HCT116 (cell line): ENCODE results near the gene OR6B2. TPM values are rescaled to one million over a fixed set of nuclear protein-coding genes. Genes with fewer than 3 reads are reported as not detected.

Experiments
- ATAC-seq: fragments of 200-7000 bp; cut with Tn5 transposase; 2 replicates; pipeline ENCODE4 v1.9.1; 2020; ENCODE audit warnings: mild to moderate bottlenecking, moderate library complexity
- BruUV-seq: library from RNA; stranded (reverse); fragments of 400-500 nt; replicated peaks from 2 replicates; lab custom pipeline; 2021; lab: Mats Ljungman, UMichigan
- CTCF ChIA-PET: fragments of 300-600 bp; sonication (Branson Sonifier 250); formaldehyde crosslinking; loops from one replicate; lab custom pipeline; 2021; ENCODE audit warnings: antibody characterized with exemption; lab: Charles Lee
- POLR2A ChIA-PET: fragments of 300-600, 350-600 bp; sonication (Branson Sonifier 250); formaldehyde crosslinking; loops from one replicate; lab custom pipeline; 2021; ENCODE audit warnings: antibody characterized with exemption; lab: Charles Lee
- RAD21 ChIA-PET, 2 experiments: fragments of 300-600 bp; sonication (Branson Sonifier 250); formaldehyde crosslinking; loops; one replicate each; lab custom pipeline; 2023; ENCODE audit warnings: low total read pairs in 2 of 2; ENCODE audit not compliant: uncharacterized antibody in 2 of 2, unreplicated experiment in 2 of 2, low non-redundant PET in 1 of 2; lab: Charles Lee
- DNase-seq: peaks from one replicate; pipeline ENCODE4 v3.0.0-alpha.2; 2010; ENCODE audit warnings: low read depth, low spot score
- H2AFZ ChIP-seq: fragments of 200-600 bp; shearing (Covaris generic), sonication (generic); 2 replicates; pipeline ENCODE4 v1.6.1; 2017; ENCODE audit warnings: low read depth, mixed run types, mixed read lengths, antibody characterized with exemption, low read length; ENCODE audit not compliant: poor library complexity, severe bottlenecking
- H3K27ac ChIP-seq: 2 replicates; pipeline ENCODE4 v1.5.1; 2012; ENCODE audit warnings: low read depth, low read length
- H3K27me3 ChIP-seq: fragments of 200-600 bp; sonication (generic); 2 replicates; pipeline ENCODE4 v1.6.1; 2016; ENCODE audit warnings: mixed run types, low read length, mixed read lengths; ENCODE audit not compliant: insufficient read depth
- H3K36me3 ChIP-seq, 2 experiments: fragments of 200-500 bp in 1 of 2; fragments of 200-600 bp in 1 of 2; sonication (Bioruptor generic) in 1 of 2; sonication (generic) in 1 of 2; 2 replicates each; pipeline versions ENCODE4 v1.5.1 to v1.6.1; 2014 to 2016; ENCODE audit warnings: low read length in 2 of 2, inconsistent platforms in 1 of 2, mixed read lengths in 1 of 2, mixed run types in 1 of 2; ENCODE audit not compliant: insufficient read depth in 2 of 2, control insufficient read depth in 1 of 2
- H3K4me1 ChIP-seq, 2 experiments: fragments of 200-600 bp in 1 of 2; sonication (generic) in 1 of 2; 2 replicates each; pipeline versions ENCODE4 v1.5.1 to v1.6.1; 2012 to 2017; ENCODE audit warnings: low read length in 2 of 2, inconsistent platforms in 1 of 2, mild to moderate bottlenecking in 1 of 2, mixed read lengths in 1 of 2, mixed run types in 1 of 2, moderate library complexity in 1 of 2; ENCODE audit not compliant: insufficient read depth in 2 of 2, control insufficient read depth in 1 of 2
- H3K4me2 ChIP-seq: fragments of 200-600 bp; sonication (generic); 2 replicates; pipeline ENCODE4 v1.6.1; 2017; ENCODE audit warnings: mixed run types, low read length, mixed read lengths
- H3K4me3 ChIP-seq, 2 experiments: fragments of 200-600 bp in 1 of 2; sonication (generic) in 1 of 2; replicated peaks in 1 of 2; 2 replicates each; pipeline ENCODE4 v1.5.1; 2011 to 2016; ENCODE audit warnings: low read length in 2 of 2, control low read depth in 1 of 2, low read depth in 1 of 2, mild to moderate bottlenecking in 1 of 2, mixed read lengths in 1 of 2, mixed run types in 1 of 2
- H3K79me2 ChIP-seq: fragments of 200-600 bp; sonication (generic); 2 replicates; pipeline ENCODE4 v1.6.1; 2017; ENCODE audit warnings: mild to moderate bottlenecking, mixed run types, low read length, moderate library complexity, mixed read lengths; ENCODE audit not compliant: insufficient read depth
- H3K9ac ChIP-seq: fragments of 200-600 bp; sonication (generic); 2 replicates; pipeline ENCODE4 v1.6.1; 2016; ENCODE audit warnings: low read length, mixed read lengths
- H3K9me2 ChIP-seq: fragments of 200-600 bp; sonication (generic), shearing (Covaris generic); 2 replicates; pipeline ENCODE4 v1.6.1; 2017; ENCODE audit warnings: mixed run types, mild to moderate bottlenecking, moderate library complexity; ENCODE audit not compliant: insufficient read depth
- H3K9me3 ChIP-seq, 2 experiments: fragments of 200-500 bp in 1 of 2; fragments of 200-600 bp in 1 of 2; sonication (Bioruptor generic) in 1 of 2; sonication (generic) in 1 of 2; 2 replicates each; pipeline ENCODE4 v1.6.1; 2014 to 2017; ENCODE audit warnings: low read length in 2 of 2, mixed read lengths in 2 of 2, inconsistent platforms in 1 of 2, low read depth in 1 of 2, mild to moderate bottlenecking in 1 of 2, mixed run types in 1 of 2, moderate library complexity in 1 of 2; ENCODE audit not compliant: control insufficient read depth in 1 of 2, insufficient read depth in 1 of 2
- H4K20me1 ChIP-seq: fragments of 200-600 bp; sonication (generic), shearing (Covaris generic); 2 replicates; pipeline ENCODE4 v1.6.1; 2017; ENCODE audit warnings: mixed run types, mild to moderate bottlenecking, moderate library complexity; ENCODE audit not compliant: insufficient read depth
- ATF3 ChIP-seq: IDR thresholded peaks from 2 replicates; pipeline ENCODE4 v1.6.1; 2012
- EGR1 ChIP-seq: IDR thresholded peaks from 2 replicates; pipeline ENCODE4 v1.6.1; 2012; ENCODE audit warnings: low read depth
- ELF1 ChIP-seq: IDR thresholded peaks from 2 replicates; pipeline ENCODE4 v1.6.1; 2012; ENCODE audit warnings: low read depth, borderline replicate concordance
- EZH2 ChIP-seq: fragments of 200-600 bp; sonication (generic); IDR thresholded peaks from 2 replicates; pipeline ENCODE4 v1.6.1; 2017; ENCODE audit warnings: antibody characterized with exemption, mixed run types
- EZH2phosphoT487 ChIP-seq: fragments of 200-600 bp; IDR thresholded peaks from 2 replicates; pipeline ENCODE4 v1.6.1; 2018; ENCODE audit warnings: antibody characterized with exemption, borderline replicate concordance
- FOSL1 ChIP-seq: IDR thresholded peaks from 2 replicates; pipeline ENCODE4 v1.6.1; 2012; ENCODE audit warnings: low read depth
- JUND ChIP-seq: IDR thresholded peaks from 2 replicates; pipeline ENCODE4 v1.6.1; 2012
- POLR2AphosphoS5 ChIP-seq: IDR thresholded peaks from 2 replicates; pipeline ENCODE4 v1.6.1; 2011; ENCODE audit warnings: mild to moderate bottlenecking, low read depth, low read length, moderate library complexity
- RAD21 ChIP-seq: IDR thresholded peaks from 2 replicates; pipeline ENCODE4 v1.6.1; 2012; ENCODE audit warnings: low read depth, mild to moderate bottlenecking
- TCF7L2 ChIP-seq: IDR thresholded peaks from 2 replicates; pipeline ENCODE4 v1.7.0; 2011; ENCODE audit warnings: borderline replicate concordance, inconsistent platforms; ENCODE audit not compliant: insufficient read depth, insufficient read length; ENCODE audit errors: extremely low read depth
- ZBTB33 ChIP-seq: IDR thresholded peaks from 2 replicates; pipeline ENCODE4 v1.6.1; 2011; ENCODE audit warnings: mild to moderate bottlenecking, low read length, moderate library complexity; ENCODE audit not compliant: insufficient replicate concordance; ENCODE audit errors: extremely low read depth
- ZFX ChIP-seq: fragments of 450-650 bp; IDR thresholded peaks from 2 replicates; pipeline ENCODE4 v1.6.1; 2017
- intact Hi-C: fragments of 100-400 bp; cut with micrococcal nuclease; formaldehyde crosslinking; loops from 2 replicates; pipeline ENCODE4 v1.10.0; 2022
- total RNA-seq: library from RNA; stranded (reverse); gene quantifications from one replicate; pipeline ENCODE4 v1.2.1, GENCODE V29; 2021; ENCODE audit not compliant: unreplicated experiment

Gene OR6B2
- total RNA-seq, 1 experiment from 2014 or later, result not detected

- intact Hi-C loops, result no loop called here
- POLR2A ChIA-PET, result no interaction called here
- H4K20me1 ChIP-seq, result no peaks in the 10 kb centered on the region
These were observed 48.4 kb upstream of the OR6B2 start for GRCh38 chr2:240078631-240079030.

GRCh38 chr2:240077442-240077841 is 47.2 kb upstream of the OR6B2 start:
- H3K4me3 ChIP-seq, result no peak overlapping the region
- H3K9ac ChIP-seq, result no peak overlapping the region
- ChIA-PET CTCF (no interaction called here), POLR2A (no interaction called here), RAD21 (no interaction called here)
- no TSS peak for BruUV-seq
- ATAC-seq, result no peak
- H3K9me2 ChIP-seq, result no peaks in the 10 kb centered on the region
- H3K36me3 ChIP-seq, result no peaks in the 10 kb centered on the region
- no peaks in the 10 kb centered on the region for H3K4me1 ChIP-seq
- H3K27me3 ChIP-seq, result no peaks in the 10 kb centered on the region
- no peak for DNase-seq
- H2AFZ ChIP-seq, result no peak overlapping the region
- TF ChIP-seq ZFX, result no peak
- TF ChIP-seq TCF7L2, result no peak
- TF ChIP-seq RAD21, result no peak
- no peak for TF ChIP-seq ATF3
- TF ChIP-seq POLR2AphosphoS5, result no peak
- no peak for TF ChIP-seq ELF1
- no peak overlapping the region for H3K27ac ChIP-seq
- no peaks in the 10 kb centered on the region for H4K20me1 ChIP-seq
- 0 out of 4 replicates have a peak, but pooled peaks cover 0 to 4% of the 10 kb centered on the region in 2 experiments for H3K9me3 ChIP-seq
- H3K4me2 ChIP-seq, result no peak overlapping the region
- intact Hi-C loops, result no loop called here
- no peaks in the 10 kb centered on the region for H3K79me2 ChIP-seq

More at GRCh38 chr2:240078631-240079030, 48.4 kb upstream of the OR6B2 start:
- Histone ChIP-seq H3K4me2 (no peak overlapping the region), H3K4me3 (no peak overlapping the region), H3K9me3 (0 out of 4 replicates have a peak, but pooled peaks cover 0 to 4% of the 10 kb centered on the region in 2 experiments), H3K27ac (no peak overlapping the region), H3K79me2 (no peaks in the 10 kb centered on the region), H3K4me1 (no peaks in the 10 kb centered on the region), H2AFZ (no peak overlapping the region), H3K36me3 (no peaks in the 10 kb centered on the region), H3K27me3 (no peaks in the 10 kb centered on the region), H3K9ac (no peak overlapping the region), H3K9me2 (no peaks in the 10 kb centered on the region)
- TF ChIP-seq FOSL1, result no peak
- TF ChIP-seq EZH2, result no peak
- TF ChIP-seq EGR1, result no peak
- TF ChIP-seq JUND, result no peak
- TF ChIP-seq ZBTB33, result no peak
- no peak for TF ChIP-seq EZH2phosphoT487
- ATAC-seq (no peak), DNase-seq (no peak)
- RAD21 ChIA-PET, result interaction anchor here in 1 of 2 experiments (0.7 kb wide), 1 partner anchor 9 kb away, joined by 3 read pairs; no protein-coding TSS in a partner anchor
- no TSS peak for BruUV-seq
- CTCF ChIA-PET, result no interaction called here
